Gastrocnemius medialis (tissue), 4 donors: ENCODE results near the gene PLA2G2D.
A peak's percentile ranks its signal among the peaks of the same experiment; 100 is the strongest.

Experiments
- POLR2A ChIP-seq, 2 donors: fragments of 450-650 bp; IDR thresholded peaks; one replicate each; pipeline ENCODE4 v1.6.1; 2017; ENCODE audit warnings: antibody characterized with exemption in 2 of 2, mild to moderate bottlenecking in 2 of 2, moderate library complexity in 2 of 2
- TF ChIP-seq, protein P1 (sequence below), 5 experiments: fragments of 450-650 bp in 3 of 5; fragments of 200-600 bp in 2 of 5; sonication (generic) in 2 of 5; IDR thresholded peaks in 4 of 5; conservative IDR thresholded peaks in 1 of 5; 1 replicate in 4 of 5; 2 replicates in 1 of 5; pipeline ENCODE4 v1.5.1; 2016 to 2019; ENCODE audit warnings: antibody characterized with exemption in 5 of 5, mild to moderate bottlenecking in 3 of 5, moderate library complexity in 3 of 5

GRCh38 chr1:20100632-20101355 lies 18.5 kb downstream of the PLA2G2D start:
- TF ChIP-seq, protein P1, sequence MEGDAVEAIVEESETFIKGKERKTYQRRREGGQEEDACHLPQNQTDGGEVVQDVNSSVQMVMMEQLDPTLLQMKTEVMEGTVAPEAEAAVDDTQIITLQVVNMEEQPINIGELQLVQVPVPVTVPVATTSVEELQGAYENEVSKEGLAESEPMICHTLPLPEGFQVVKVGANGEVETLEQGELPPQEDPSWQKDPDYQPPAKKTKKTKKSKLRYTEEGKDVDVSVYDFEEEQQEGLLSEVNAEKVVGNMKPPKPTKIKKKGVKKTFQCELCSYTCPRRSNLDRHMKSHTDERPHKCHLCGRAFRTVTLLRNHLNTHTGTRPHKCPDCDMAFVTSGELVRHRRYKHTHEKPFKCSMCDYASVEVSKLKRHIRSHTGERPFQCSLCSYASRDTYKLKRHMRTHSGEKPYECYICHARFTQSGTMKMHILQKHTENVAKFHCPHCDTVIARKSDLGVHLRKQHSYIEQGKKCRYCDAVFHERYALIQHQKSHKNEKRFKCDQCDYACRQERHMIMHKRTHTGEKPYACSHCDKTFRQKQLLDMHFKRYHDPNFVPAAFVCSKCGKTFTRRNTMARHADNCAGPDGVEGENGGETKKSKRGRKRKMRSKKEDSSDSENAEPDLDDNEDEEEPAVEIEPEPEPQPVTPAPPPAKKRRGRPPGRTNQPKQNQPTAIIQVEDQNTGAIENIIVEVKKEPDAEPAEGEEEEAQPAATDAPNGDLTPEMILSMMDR (IDR thresholded peaks at IDR 0.05 in 4 of 5, conservative IDR thresholded peaks at IDR 0.05 in 1 of 5): peak in 4 of 5 experiments; percentile 38 to 56 (median 48)
- TF ChIP-seq POLR2A (IDR thresholded peaks at IDR 0.05): no peak
